Activated CD8-positive, alpha-beta T cell treated with anti-CD3 and anti-CD28 coated beads for 36 hours (primary cell): ENCODE results near the gene ASIC3. TPM values are rescaled to one million over a fixed set of nuclear protein-coding genes. Genes with fewer than 3 reads are reported as not detected.

Source experiments
- ATAC-seq: fragments of 200-7000 bp; cut with Tn5 transposase; one replicate; pipeline ENCODE4 v1.10.0; 2021; ENCODE audit warnings: mild to moderate bottlenecking, moderate library complexity
- CTCF ChIA-PET: fragments of 350-600 bp; sonication (Branson Sonifier 250); formaldehyde crosslinking; loops from one replicate; lab custom pipeline; 2021; ENCODE audit warnings: antibody characterized with exemption; lab: Charles Lee
- POLR2A ChIA-PET: fragments of 350-600 bp; sonication (Branson Sonifier 250); formaldehyde crosslinking; loops from one replicate; lab custom pipeline; 2021; ENCODE audit warnings: antibody characterized with exemption; lab: Charles Lee
- DNase-seq: peaks from one replicate; pipeline ENCODE4 v3.0.0-alpha.2; 2020
- H3K27ac Mint-ChIP-seq: one replicate; pipeline ENCODE4 v1.8.0; 2021; ENCODE audit warnings: mild to moderate bottlenecking, mixed read lengths
- H3K27me3 Mint-ChIP-seq: one replicate; pipeline ENCODE4 v1.8.0; 2021; ENCODE audit warnings: mixed read lengths
- H3K36me3 Mint-ChIP-seq: one replicate; pipeline ENCODE4 v1.8.0; 2021; ENCODE audit warnings: low read depth, mixed read lengths
- H3K4me1 Mint-ChIP-seq: one replicate; pipeline ENCODE4 v1.8.0; 2021; ENCODE audit warnings: low read depth, mixed read lengths
- H3K4me3 Mint-ChIP-seq: one replicate; pipeline ENCODE4 v1.8.0; 2021; ENCODE audit warnings: mild to moderate bottlenecking, moderate library complexity, mixed read lengths
- H3K9me3 Mint-ChIP-seq: one replicate; pipeline ENCODE4 v1.8.0; 2021; ENCODE audit warnings: mixed read lengths
- CTCF ChIP-seq: fragments of 200-600 bp; IDR thresholded peaks from one replicate; pipeline ENCODE4 v1.8.0; 2022; ENCODE audit warnings: antibody characterized with exemption, mild to moderate bottlenecking
- intact Hi-C: fragments of 100-400 bp; cut with micrococcal nuclease; formaldehyde crosslinking; loops from one replicate; pipeline ENCODE4 v1.10.0; 2022
- total RNA-seq, 2 experiments: library from RNA; stranded (reverse); gene quantifications; one replicate each; pipeline ENCODE4 v1.2.3, GENCODE V29; 2021

ASIC3 gene
- total RNA-seq, 2 experiments from 2014 or later = 3.7 to 5.8 TPM

- H3K36me3 Mint-ChIP-seq = peaks cover 14% of the 10 kb centered on the region
Observed at GRCh38 chr7:151018421-151019129, 29.8 kb upstream of the ASIC3 start.

DNA sequence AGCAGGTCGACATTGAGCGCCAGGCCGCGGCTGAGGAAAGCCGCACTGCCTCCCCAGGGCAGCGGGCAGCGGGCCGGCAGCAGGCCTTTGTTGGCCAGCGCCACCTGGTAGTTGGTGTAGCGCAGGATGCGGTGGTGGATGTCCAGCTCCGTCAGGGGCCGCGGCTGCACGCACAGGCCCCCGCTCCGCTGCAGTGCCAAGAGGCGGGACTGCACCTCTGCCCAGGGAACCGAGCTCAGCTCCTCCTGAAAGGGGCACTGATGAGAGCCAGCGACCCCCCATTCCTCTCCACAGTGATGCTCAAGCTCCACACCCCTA, 29.2 kb upstream of the ASIC3 start:
- Mint-ChIP-seq H3K9me3 (no peaks in the 10 kb centered on the region), H3K27me3 (peaks cover 10% of the 10 kb centered on the region), H3K4me3 (peak overlapping the region; percentile 79), H3K4me1 (peaks cover 44% of the 10 kb centered on the region), H3K27ac (peak overlapping the region; percentile 76), H3K36me3 (peaks cover 10% of the 10 kb centered on the region)
- ATAC-seq (no peak), DNase-seq (no peak)
- TF ChIP-seq CTCF = no peak
- ChIA-PET CTCF (interaction anchor here (0.6 to 8.6 kb wide), 26 partner anchors 10 to 504 kb away, joined by 3 to 73 read pairs (median 5); partner anchors contain the start of genes ABCB8 and GIMAP7), POLR2A (interaction anchor here (0.7 to 3.5 kb wide), 6 partner anchors 9 to 280 kb away, joined by 3 to 20 read pairs (median 3); partner anchors contain the start of genes ABCB8 and ABCF2)
- intact Hi-C loops = no loop called here

More at GRCh38 chr7:151018421-151019129, 29.8 kb upstream of the ASIC3 start:
- ChIA-PET CTCF (interaction anchor here (0.6 to 8.6 kb wide), 31 partner anchors 10 to 504 kb away, joined by 3 to 73 read pairs (median 4); partner anchors contain the start of genes ABCB8, CDK5 and GIMAP7), POLR2A (interaction anchor here (0.6 to 3.5 kb wide), 8 partner anchors 10 to 487 kb away, joined by 3 to 20 read pairs (median 3); partner anchors contain the start of genes ABCB8 and ABCF2)
- peak; percentile 40 for ATAC-seq
- DNase-seq = peak; percentile 68
- intact Hi-C loops = no loop called here
- Mint-ChIP-seq H3K9me3 (no peaks in the 10 kb centered on the region), H3K27me3 (peaks cover 10% of the 10 kb centered on the region), H3K4me1 (peaks cover 49% of the 10 kb centered on the region), H3K27ac (peak overlapping the region; percentile 76), H3K4me3 (peak overlapping the region; percentile 79)
- TF ChIP-seq CTCF = peak; percentile 68

GRCh38 chr7:151020231-151020630, 28.1 kb upstream of the ASIC3 start:
- no peak overlapping the region for H3K4me3 Mint-ChIP-seq
- POLR2A ChIA-PET = interaction anchor here (0.5 to 3.5 kb wide), 5 partner anchors 8 to 111 kb away, joined by 3 to 20 read pairs (median 3); partner anchors contain the start of gene ABCB8

GRCh38 chr7:151023232-151023631, 25.1 kb upstream of the ASIC3 start:
- CTCF ChIA-PET = interaction anchor here (2.0 kb wide), 1 partner anchor 12 kb away, joined by 6 read pairs; no protein-coding TSS in a partner anchor
- Mint-ChIP-seq H3K4me3 (no peak overlapping the region), H3K36me3 (no peaks in the 10 kb centered on the region), H3K27ac (no peak overlapping the region), H3K27me3 (peaks cover 9% of the 10 kb centered on the region), H3K4me1 (peaks cover 17% of the 10 kb centered on the region), H3K9me3 (no peaks in the 10 kb centered on the region)
- DNase-seq (no peak), ATAC-seq (no peak)
- TF ChIP-seq CTCF = no peak
- POLR2A ChIA-PET = no interaction called here
- intact Hi-C loops = no loop called here

More at GRCh38 chr7:151020231-151020630, 28.1 kb upstream of the ASIC3 start:
- peaks cover 3% of the 10 kb centered on the region for H3K36me3 Mint-ChIP-seq
- DNase-seq (no peak), ATAC-seq (no peak)
- H3K4me1 Mint-ChIP-seq = peaks cover 34% of the 10 kb centered on the region
- CTCF ChIA-PET = interaction anchor here (2.7 to 8.6 kb wide), 4 partner anchors 9 to 122 kb away, joined by 15 to 73 read pairs (median 23); partner anchors contain the start of gene ABCB8
- no peaks in the 10 kb centered on the region for H3K9me3 Mint-ChIP-seq
- no peak for TF ChIP-seq CTCF
- H3K27ac Mint-ChIP-seq = no peak overlapping the region
- intact Hi-C loops = no loop called here
- peaks cover 10% of the 10 kb centered on the region for H3K27me3 Mint-ChIP-seq
